Activated naive CD8-positive, alpha-beta T cell treated with anti-CD3 and anti-CD28 coated beads for 36 hours (primary cell): ENCODE measurements around the gene CTIF. TPM values are rescaled to one million over a fixed set of nuclear protein-coding genes. Genes with fewer than 3 reads are reported as not detected.

Source experiments
- DNase-seq: peaks from one replicate; pipeline ENCODE4 v3.0.0; 2021
- H3K27ac Mint-ChIP-seq: one replicate; pipeline ENCODE4 v1.8.0; 2022; ENCODE audit warnings: mild to moderate bottlenecking, moderate library complexity, mixed read lengths
- H3K27me3 Mint-ChIP-seq: one replicate; pipeline ENCODE4 v1.8.0; 2022; ENCODE audit warnings: mild to moderate bottlenecking, mixed read lengths
- H3K36me3 Mint-ChIP-seq: one replicate; pipeline ENCODE4 v1.8.0; 2021; ENCODE audit warnings: mild to moderate bottlenecking, mixed read lengths
- H3K4me1 Mint-ChIP-seq: one replicate; pipeline ENCODE4 v1.8.0; 2021; ENCODE audit warnings: mixed read lengths
- H3K4me3 Mint-ChIP-seq: one replicate; pipeline ENCODE4 v1.8.0; 2022; ENCODE audit warnings: mild to moderate bottlenecking, moderate library complexity, mixed read lengths
- H3K9me3 Mint-ChIP-seq: one replicate; pipeline ENCODE4 v1.8.0; 2022; ENCODE audit warnings: mixed read lengths
- total RNA-seq, 2 experiments: library from RNA; stranded (reverse); gene quantifications; one replicate each; pipeline ENCODE4 v1.2.3, GENCODE V29; 2021

CTIF gene
- total RNA-seq, 2 experiments from 2014 or later = 2.3 to 3.5 TPM

DNA sequence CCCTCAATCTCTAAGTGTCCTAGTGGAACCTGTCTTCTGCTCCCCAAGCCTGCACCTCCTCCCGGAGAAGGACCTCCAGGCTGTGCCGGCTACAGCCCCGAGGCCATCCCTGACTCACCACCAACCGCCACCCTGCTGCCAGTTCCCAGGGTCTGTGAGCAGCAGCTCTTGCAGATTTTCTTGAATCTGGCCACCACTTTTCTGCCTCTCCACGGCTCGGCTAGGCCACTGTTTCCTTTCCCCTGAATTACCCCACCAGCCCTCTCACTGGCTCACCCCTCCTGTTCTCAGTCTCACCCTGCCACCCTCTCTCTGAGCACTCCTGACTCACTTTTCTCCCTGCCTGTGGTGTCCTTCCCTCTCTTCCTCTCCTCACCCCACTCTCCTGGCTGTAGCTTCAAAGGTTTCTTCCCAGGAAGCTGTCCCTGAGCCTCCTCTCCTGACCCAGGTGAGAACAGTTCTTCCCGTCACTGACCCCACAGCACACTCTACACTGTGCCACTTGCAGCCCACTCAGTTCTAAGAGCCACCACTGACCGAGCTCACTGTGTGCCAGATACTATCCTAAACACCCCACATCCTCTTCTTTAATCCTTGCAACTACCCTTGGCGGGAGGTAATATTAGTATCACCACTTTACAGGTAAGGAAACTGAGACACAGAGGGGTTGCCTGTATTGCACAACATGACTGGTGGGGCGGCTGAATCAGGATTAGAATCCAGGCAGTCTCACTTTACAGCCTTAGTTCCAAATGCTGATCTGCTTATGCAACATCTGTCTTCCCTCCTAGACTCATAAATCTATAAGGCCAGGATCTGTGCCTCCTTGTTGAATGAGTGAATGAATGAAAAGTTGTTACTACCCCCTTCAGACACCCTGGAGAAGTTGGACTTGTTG, 300.3 kb downstream of the CTIF start:
- peaks cover 66% of the 10 kb centered on the region for H3K4me1 Mint-ChIP-seq
- no peaks in the 10 kb centered on the region for H3K36me3 Mint-ChIP-seq
- no peak for DNase-seq
- no peak overlapping the region for H3K4me3 Mint-ChIP-seq
- H3K27me3 Mint-ChIP-seq = no peaks in the 10 kb centered on the region
- H3K9me3 Mint-ChIP-seq = no peaks in the 10 kb centered on the region
- peak overlapping the region; percentile 8 for H3K27ac Mint-ChIP-seq

DNA sequence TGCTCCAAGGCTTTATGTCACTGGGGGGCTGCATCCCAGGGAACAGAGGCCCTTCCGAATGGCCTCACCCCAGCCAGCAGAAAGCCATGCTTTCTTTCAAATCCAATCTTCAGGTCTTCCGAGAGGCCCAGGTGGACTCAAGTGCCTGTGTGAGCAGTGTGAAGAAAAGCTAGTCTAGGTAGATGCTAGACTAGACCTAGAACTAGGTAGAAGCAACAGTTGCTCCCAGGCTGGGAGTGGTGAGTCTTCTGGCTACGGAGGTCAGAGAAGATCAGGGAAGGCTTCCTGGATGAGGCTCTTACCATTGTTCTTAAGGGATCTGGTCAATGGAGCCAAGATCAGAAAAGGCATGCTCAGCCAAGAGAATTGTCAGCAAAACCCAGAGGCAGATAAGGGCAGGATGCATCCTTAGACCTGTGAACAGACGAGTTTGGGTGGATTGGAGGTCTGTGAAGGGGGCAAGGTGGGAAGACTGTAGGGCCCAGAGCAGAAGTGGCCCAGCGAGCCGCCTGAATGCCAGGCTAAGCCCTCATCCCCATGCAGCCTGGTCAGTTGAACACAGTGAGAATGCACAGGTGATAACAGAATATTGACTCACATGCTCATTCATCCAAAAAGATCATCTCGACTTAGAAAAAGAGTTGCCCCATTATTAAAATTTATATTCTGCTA, 301.1 kb downstream of the CTIF start:
- Mint-ChIP-seq H3K36me3 (no peaks in the 10 kb centered on the region), H3K27ac (no peak overlapping the region), H3K4me3 (no peak overlapping the region), H3K9me3 (no peaks in the 10 kb centered on the region), H3K27me3 (no peaks in the 10 kb centered on the region), H3K4me1 (peaks cover 61% of the 10 kb centered on the region)
- no peak for DNase-seq

GRCh38 chr18:48840491-48840877, 301.7 kb downstream of the CTIF start:
- H3K36me3 Mint-ChIP-seq = no peaks in the 10 kb centered on the region
- H3K4me3 Mint-ChIP-seq = no peak overlapping the region
- H3K27ac Mint-ChIP-seq = no peak overlapping the region
- no peaks in the 10 kb centered on the region for H3K9me3 Mint-ChIP-seq
- peaks cover 56% of the 10 kb centered on the region for H3K4me1 Mint-ChIP-seq
- DNase-seq = no peak
- no peaks in the 10 kb centered on the region for H3K27me3 Mint-ChIP-seq

DNA sequence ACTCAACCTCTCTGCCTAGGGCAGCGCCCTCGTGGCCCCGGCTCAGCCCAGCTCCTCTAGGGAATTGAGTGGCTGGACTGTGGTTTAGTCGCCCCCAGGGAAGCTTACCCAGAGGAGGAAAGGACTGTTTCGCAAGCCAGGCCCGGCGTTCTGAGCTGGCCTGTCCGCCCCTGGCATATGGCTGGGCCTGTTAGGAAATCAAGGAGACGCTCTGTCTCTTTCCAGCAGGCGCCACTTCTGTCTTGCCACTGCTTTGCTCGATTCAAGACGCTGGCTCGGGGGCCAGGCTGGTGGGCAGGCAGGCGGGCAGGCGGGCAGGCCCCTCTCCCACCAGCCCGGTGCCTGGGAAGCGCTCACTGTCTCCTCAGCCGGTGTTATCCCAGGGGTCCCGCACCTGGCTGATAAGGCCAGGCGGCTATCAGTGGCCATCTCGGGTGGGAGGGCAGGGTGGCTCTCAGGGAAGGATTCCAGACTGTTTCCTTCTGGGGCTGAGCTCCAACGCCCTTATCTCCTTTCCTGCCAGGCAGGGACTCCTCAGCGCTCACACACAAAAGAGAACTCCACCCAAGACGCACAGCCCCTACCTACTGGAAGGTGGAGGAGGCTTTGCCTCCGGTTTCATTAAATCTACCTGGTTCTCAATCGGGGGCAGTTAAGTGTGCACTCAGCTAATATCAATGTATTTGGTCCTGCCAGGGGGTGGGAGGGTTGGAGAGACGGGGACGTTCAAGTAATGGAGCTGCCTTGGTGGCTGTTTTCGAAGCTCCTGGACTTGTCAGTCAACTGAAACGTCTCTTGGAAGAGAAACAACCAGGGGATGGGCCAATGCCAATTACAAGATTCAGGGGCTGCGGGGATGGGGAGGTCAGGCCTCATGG, 302.8 kb downstream of the CTIF start:
- Mint-ChIP-seq H3K27me3 (no peaks in the 10 kb centered on the region), H3K36me3 (no peaks in the 10 kb centered on the region), H3K4me3 (no peak overlapping the region), H3K4me1 (peaks cover 51% of the 10 kb centered on the region), H3K27ac (peak overlapping the region; percentile 68), H3K9me3 (peaks cover 2% of the 10 kb centered on the region)
- DNase-seq = no peak

DNA sequence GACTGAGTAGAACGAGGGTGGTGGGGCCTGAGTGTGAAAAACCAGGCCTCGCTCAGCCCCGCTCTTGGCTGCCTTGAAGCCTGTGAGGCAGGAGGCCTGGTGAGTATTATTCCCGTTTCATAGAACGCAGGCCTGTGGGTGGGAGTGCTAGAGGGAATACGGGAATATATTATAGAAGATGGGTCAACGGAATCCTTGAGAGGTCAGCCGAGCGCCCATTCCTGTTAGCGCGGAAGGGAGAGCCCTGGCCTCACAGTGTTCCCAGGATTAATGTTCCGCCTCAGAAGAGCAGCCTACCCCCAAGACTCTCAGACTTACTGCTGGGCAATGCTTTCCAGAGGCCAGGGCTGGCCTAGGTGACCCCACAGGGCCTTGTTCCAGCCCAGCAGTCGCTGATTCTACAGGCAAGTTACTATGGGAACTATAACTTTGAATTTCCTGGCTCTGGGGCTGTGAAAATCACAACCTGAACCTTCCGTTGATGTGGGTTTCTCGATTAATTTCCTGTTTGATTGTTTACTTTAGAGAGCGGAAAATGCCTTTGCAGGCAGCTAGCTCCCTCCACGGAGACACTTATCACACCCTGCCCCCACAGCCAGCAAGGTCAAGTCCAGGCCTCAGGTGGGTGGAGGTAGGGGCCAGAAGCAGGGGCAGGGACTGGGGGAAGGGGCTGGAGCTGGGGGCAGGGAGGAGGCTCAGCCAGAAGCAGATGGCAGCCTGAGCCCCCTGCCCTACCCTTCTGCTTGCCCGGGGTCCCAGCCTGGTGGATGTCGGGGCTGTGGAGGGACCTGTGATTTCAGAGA, 303.6 kb downstream of the CTIF start:
- peak; percentile 43 for DNase-seq
- Mint-ChIP-seq H3K9me3 (peaks cover 3% of the 10 kb centered on the region), H3K4me3 (no peak overlapping the region), H3K4me1 (peaks cover 46% of the 10 kb centered on the region), H3K27ac (peak overlapping the region; percentile 68), H3K36me3 (no peaks in the 10 kb centered on the region), H3K27me3 (no peaks in the 10 kb centered on the region)

DNA sequence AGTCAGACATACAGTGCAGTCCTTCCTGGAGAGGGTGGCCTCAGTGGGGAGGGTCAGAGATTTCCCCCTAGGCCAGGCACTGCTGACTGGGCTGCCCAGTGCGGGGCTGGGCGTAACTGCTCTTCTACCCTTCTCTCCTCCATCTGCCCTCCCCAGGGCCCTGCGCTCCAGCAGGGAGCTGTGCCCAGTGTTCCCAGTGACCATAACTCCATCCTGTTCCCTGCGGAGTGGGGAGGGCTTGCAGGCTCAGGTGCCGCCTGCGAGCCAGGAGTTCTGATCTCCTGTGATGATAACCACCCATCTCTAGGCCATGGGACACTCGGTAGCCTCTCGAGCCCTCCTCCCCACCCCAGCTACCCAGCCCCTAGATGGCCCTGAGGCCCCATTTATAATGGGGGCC, 304.3 kb downstream of the CTIF start:
- peaks cover 43% of the 10 kb centered on the region for H3K4me1 Mint-ChIP-seq
- H3K36me3 Mint-ChIP-seq = no peaks in the 10 kb centered on the region
- DNase-seq = no peak
- H3K4me3 Mint-ChIP-seq = no peak overlapping the region
- peaks cover 3% of the 10 kb centered on the region for H3K9me3 Mint-ChIP-seq
- H3K27ac Mint-ChIP-seq = no peak overlapping the region
- H3K27me3 Mint-ChIP-seq = no peaks in the 10 kb centered on the region

DNA sequence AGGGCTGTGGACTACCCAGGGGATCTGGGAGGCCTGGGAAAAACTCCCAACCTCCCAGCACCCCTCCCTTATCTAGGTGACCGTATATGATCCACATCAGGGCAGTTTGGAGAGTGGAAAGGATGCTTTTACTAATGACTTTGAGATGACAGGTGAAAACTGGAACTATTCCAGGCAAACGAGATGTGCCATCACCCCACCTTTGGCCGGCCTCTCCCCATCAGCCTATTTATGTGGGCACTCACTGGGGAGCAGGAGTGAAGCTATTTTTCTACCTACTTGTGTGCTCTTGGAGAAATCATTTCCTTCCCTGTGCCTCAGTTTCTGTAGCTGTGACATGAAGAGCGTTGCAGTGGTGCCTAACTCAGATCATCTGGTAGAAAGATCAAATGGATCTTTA, 304.8 kb downstream of the CTIF start:
- Mint-ChIP-seq H3K27ac (no peak overlapping the region), H3K4me1 (peaks cover 39% of the 10 kb centered on the region), H3K4me3 (no peak overlapping the region), H3K9me3 (peaks cover 3% of the 10 kb centered on the region), H3K36me3 (no peaks in the 10 kb centered on the region), H3K27me3 (no peaks in the 10 kb centered on the region)
- no peak for DNase-seq

- H3K27ac Mint-ChIP-seq = no peak overlapping the region
- peaks cover 3% of the 10 kb centered on the region for H3K9me3 Mint-ChIP-seq
- DNase-seq = no peak
- H3K27me3 Mint-ChIP-seq = no peaks in the 10 kb centered on the region
- H3K4me1 Mint-ChIP-seq = peaks cover 33% of the 10 kb centered on the region
- no peak overlapping the region for H3K4me3 Mint-ChIP-seq
- H3K36me3 Mint-ChIP-seq = no peaks in the 10 kb centered on the region
Measured at GRCh38 chr18:48844271-48844670, 305.4 kb downstream of the CTIF start.

- Mint-ChIP-seq H3K36me3 (no peaks in the 10 kb centered on the region), H3K27ac (no peak overlapping the region), H3K9me3 (peaks cover 3% of the 10 kb centered on the region), H3K27me3 (no peaks in the 10 kb centered on the region), H3K4me1 (peaks cover 27% of the 10 kb centered on the region), H3K4me3 (no peak overlapping the region)
- no peak for DNase-seq
Measured at GRCh38 chr18:48845174-48845573, 306.3 kb downstream of the CTIF start.

DNA sequence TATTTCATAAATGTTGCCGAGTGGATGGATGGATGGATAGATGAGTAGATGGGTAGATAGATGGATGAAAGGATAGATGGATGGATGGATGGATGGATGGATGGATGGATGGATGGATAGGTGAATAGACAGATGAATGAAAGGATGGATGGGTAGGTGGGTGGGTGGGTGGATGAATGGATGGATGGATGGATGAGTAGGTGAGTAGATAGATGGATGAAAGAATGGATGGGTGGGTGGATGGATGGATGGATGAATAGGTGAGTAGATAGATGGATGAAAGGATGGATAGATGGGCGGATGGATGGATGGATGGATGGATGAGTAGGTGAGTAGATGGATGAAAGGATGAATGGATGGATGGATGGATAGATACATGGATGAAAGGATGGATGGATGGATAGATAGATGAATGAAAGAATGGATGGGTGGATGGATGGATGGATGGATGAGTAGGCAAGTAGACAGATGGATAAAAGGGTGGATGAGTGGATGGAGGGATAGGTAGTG, 307.6 kb downstream of the CTIF start:
- H3K27ac Mint-ChIP-seq = no peak overlapping the region
- H3K4me1 Mint-ChIP-seq = peaks cover 26% of the 10 kb centered on the region
- H3K27me3 Mint-ChIP-seq = no peaks in the 10 kb centered on the region
- peaks cover 3% of the 10 kb centered on the region for H3K9me3 Mint-ChIP-seq
- no peaks in the 10 kb centered on the region for H3K36me3 Mint-ChIP-seq
- no peak for DNase-seq
- no peak overlapping the region for H3K4me3 Mint-ChIP-seq

GRCh38 chr18:48847807-48848486, 309.1 kb downstream of the CTIF start:
- H3K4me1 Mint-ChIP-seq = peaks cover 28% of the 10 kb centered on the region
- H3K36me3 Mint-ChIP-seq = no peaks in the 10 kb centered on the region
- H3K27ac Mint-ChIP-seq = peak overlapping the region; percentile 28
- no peak overlapping the region for H3K4me3 Mint-ChIP-seq
- DNase-seq = no peak
- H3K9me3 Mint-ChIP-seq = peaks cover 3% of the 10 kb centered on the region
- no peaks in the 10 kb centered on the region for H3K27me3 Mint-ChIP-seq

- H3K27ac Mint-ChIP-seq = no peak overlapping the region
- H3K4me3 Mint-ChIP-seq = no peak overlapping the region
- H3K9me3 Mint-ChIP-seq = peaks cover 3% of the 10 kb centered on the region
Measured at GRCh38 chr18:48848641-48849143, 309.9 kb downstream of the CTIF start.

DNA sequence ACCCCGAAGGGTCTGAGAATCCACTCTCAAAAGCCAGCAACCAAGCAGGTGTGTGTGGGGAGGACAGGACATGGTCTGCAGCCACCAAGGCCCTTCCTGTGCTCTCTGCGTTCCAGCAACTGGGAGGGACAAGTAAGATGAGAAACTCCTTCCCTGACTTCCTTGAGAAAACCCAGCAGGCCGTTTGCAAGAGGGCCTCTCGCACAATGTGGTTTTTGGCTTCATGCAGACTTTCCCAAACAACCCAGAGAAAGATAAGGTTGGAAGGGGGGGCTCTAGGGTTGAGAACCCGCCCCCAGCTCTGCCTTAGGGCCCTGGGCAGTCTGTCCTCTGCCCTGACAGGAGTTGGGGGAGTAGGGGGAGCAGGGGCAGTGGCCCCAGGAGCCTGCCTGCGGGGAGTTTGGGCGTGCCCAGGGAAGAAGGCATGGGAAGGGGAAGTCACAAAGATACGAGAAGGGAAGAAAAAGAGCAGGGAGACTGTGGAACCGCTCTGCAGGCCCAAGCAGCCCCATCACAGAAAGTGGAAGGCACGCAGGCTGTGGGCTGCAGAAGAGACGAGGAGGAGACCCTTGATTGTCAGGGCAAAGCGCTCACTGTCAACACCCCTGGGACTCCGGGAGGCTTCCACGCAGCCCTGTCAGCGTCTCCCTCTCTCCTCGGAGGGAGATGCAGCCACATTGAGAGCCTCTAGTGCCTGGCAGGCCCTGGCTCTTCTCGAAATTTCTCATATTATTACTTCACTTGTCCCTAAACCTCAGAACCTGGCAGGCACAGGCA, 312.2 kb downstream of the CTIF start:
- Mint-ChIP-seq H3K27ac (no peak overlapping the region), H3K4me1 (peaks cover 22% of the 10 kb centered on the region)

More at GRCh38 chr18:48848641-48849143, 309.9 kb downstream of the CTIF start:
- H3K36me3 Mint-ChIP-seq = no peaks in the 10 kb centered on the region
- no peaks in the 10 kb centered on the region for H3K27me3 Mint-ChIP-seq
- H3K4me1 Mint-ChIP-seq = peaks cover 28% of the 10 kb centered on the region
- no peak for DNase-seq

More for the DNA sequence above, 312.2 kb downstream of the CTIF start:
- Mint-ChIP-seq H3K27me3 (no peaks in the 10 kb centered on the region), H3K9me3 (peaks cover 3% of the 10 kb centered on the region), H3K36me3 (no peaks in the 10 kb centered on the region), H3K4me3 (no peak overlapping the region)
- DNase-seq = no peak
